ENCODE results near the gene C19orf12. TPM values are rescaled to one million over a fixed set of nuclear protein-coding genes. Genes with fewer than 3 reads are reported as not detected.

C19orf12 gene
- total RNA-seq, 3 donors from 2014 or later (not counting 1 experiment from before 2014, with no cell fraction given) = 33.1 to 52.6 (median 47.5) TPM

DNA sequence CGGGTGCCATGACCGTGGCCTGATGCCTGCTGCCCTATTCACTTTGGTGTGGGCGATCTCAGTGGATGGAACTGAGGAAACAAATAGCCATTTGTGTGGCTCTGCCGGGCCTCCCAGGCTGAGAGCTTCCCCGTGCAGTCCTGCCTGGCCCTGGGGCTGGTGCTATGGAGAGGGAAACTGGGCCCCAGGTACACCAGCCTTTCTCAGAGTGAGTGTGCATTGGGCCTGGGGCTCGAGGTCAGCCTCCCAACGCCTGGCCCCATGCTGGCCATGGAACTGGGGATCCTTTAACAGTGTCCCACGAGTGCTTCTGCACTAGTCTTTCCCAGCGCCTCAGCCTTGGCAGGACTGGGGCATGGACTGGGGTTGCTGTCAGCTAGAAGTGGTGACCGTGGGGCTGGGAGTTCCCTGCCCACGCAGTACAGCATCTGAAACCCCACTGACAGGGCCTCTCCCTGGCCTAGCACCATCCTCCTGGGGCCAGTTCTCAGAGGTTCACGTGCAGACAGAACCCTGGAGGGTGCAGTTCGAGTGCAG lies 39.3 kb downstream of the C19orf12 start:
- no peaks in the 10 kb centered on the region for H3K27me3 ChIP-seq (ENCODE audit: control insufficient read depth, insufficient read depth, low read length)
- ATAC-seq (no peak), DNase-seq (no peak)
- WGBS (ENCODE audit: insufficient coverage) = 68% methylated on average over 13 of the region's 13 CpGs
- H3K27ac ChIP-seq (ENCODE audit: low read length) = peak overlapping the region; percentile 96
- Mint-ChIP-seq H3K27ac (peak overlapping the region; percentile 90 to 98), H3K27me3 (ENCODE audit: low read depth in 2 of 2) (no peaks in the 10 kb centered on the region), H3K36me3 (no peaks in the 10 kb centered on the region), H3K4me1 (peaks cover 67 to 76% of the 10 kb centered on the region in 2 donors), H3K9me3 (no peaks in the 10 kb centered on the region), H3K4me3 (peak overlapping the region; percentile 79)
- TF ChIP-seq, protein P1, sequence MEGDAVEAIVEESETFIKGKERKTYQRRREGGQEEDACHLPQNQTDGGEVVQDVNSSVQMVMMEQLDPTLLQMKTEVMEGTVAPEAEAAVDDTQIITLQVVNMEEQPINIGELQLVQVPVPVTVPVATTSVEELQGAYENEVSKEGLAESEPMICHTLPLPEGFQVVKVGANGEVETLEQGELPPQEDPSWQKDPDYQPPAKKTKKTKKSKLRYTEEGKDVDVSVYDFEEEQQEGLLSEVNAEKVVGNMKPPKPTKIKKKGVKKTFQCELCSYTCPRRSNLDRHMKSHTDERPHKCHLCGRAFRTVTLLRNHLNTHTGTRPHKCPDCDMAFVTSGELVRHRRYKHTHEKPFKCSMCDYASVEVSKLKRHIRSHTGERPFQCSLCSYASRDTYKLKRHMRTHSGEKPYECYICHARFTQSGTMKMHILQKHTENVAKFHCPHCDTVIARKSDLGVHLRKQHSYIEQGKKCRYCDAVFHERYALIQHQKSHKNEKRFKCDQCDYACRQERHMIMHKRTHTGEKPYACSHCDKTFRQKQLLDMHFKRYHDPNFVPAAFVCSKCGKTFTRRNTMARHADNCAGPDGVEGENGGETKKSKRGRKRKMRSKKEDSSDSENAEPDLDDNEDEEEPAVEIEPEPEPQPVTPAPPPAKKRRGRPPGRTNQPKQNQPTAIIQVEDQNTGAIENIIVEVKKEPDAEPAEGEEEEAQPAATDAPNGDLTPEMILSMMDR (IDR thresholded peaks at IDR 0.05) = no peak
- peaks cover 46% of the 10 kb centered on the region for H3K36me3 ChIP-seq (ENCODE audit: control insufficient read depth, insufficient read depth, low read length)
- no peak overlapping the region for H3K4me3 ChIP-seq (ENCODE audit: low read length)
- no peaks in the 10 kb centered on the region for H3K9me3 ChIP-seq (ENCODE audit: control insufficient read depth, insufficient read depth, low read length)
- intact Hi-C loops (cut with micrococcal nuclease) = no loop called here
- peaks cover 100% of the 10 kb centered on the region for H3K4me1 ChIP-seq (ENCODE audit: control insufficient read depth, insufficient read depth, low read length)

DNA sequence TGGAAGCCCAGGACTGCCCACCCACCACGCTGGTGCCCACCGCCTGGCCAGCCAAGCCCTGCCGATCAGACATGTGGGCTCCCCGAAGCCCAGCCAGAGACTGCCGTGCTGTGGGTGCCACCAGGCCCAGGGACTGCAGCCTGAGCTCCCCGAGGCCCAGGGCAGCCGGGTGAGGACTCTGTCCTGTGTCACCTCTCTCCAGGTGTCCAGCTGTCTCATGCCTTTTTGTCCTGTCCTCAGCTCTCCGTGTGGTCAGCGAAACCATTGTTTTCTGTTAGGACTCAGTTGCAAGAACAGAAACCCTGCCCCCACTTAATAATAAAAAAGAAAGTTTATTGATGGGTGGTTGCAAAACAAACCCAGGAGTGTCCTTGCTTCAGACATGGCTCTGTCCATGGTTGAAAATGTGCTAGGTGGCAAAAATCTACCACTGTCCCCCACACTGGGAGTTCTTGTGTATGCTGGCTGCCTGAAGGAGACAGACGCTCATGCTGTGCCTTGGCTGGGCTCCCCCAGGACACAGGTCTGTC lies 39.9 kb downstream of the C19orf12 start:
- H3K27me3 Mint-ChIP-seq (ENCODE audit: low read depth in 2 of 2) = no peaks in the 10 kb centered on the region
- Histone ChIP-seq H3K27ac (ENCODE audit: low read length) (peak overlapping the region; percentile 96), H3K4me3 (ENCODE audit: low read length) (no peak overlapping the region), H3K27me3 (ENCODE audit: control insufficient read depth, insufficient read depth, low read length) (no peaks in the 10 kb centered on the region), H3K4me1 (ENCODE audit: control insufficient read depth, insufficient read depth, low read length) (peaks cover 100% of the 10 kb centered on the region), H3K9me3 (ENCODE audit: control insufficient read depth, insufficient read depth, low read length) (no peaks in the 10 kb centered on the region), H3K36me3 (ENCODE audit: control insufficient read depth, insufficient read depth, low read length) (peaks cover 46% of the 10 kb centered on the region)
- H3K4me1 Mint-ChIP-seq = peaks cover 66 to 74% of the 10 kb centered on the region in 2 donors
- 86% methylated on average over 10 of the region's 10 CpGs for WGBS (ENCODE audit: insufficient coverage)
- no peaks in the 10 kb centered on the region for H3K9me3 Mint-ChIP-seq
- peak overlapping the region; percentile 79 for H3K4me3 Mint-ChIP-seq
- intact Hi-C loops (cut with micrococcal nuclease) = no loop called here
- TF ChIP-seq, protein P1 (IDR thresholded peaks at IDR 0.05) = no peak
- ATAC-seq = no peak
- DNase-seq = no peak
- H3K27ac Mint-ChIP-seq = peak overlapping the region; percentile 90 to 98
- H3K36me3 Mint-ChIP-seq = no peaks in the 10 kb centered on the region

DNA sequence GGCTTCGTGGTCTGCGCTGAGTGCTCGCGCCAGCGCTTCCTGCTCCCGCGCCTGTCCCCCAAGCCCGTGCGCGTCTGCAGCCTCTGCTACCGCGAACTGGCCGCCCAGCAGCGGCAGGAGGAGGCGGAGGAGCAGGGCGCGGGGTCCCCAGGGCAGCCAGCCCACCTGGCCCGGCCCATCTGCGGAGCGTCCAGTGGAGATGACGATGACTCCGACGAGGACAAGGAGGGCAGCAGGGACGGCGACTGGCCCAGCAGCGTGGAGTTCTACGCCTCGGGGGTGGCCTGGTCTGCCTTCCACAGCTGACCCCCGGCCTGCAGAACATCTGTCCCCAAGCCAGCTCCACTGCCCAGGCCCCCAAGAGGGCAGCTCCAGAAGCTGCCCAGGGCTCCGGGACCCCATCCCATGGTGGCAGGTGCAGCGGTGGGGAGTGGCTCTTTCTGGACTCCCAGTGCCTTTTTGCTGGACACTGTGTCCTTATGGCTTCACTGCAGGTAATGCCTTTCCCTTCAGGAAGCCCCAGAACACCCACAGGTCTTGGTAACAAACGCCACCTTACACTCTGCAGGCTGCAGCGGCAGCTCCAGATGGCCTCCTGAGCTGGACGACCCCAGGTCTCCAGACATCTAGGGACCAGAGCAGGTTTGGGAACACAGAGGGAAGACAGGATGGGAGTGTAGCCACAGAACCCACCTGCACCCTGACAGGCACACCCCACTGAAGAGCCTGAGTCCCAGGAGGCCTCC lies 40.5 kb downstream of the C19orf12 start:
- Mint-ChIP-seq H3K4me1 (peaks cover 66 to 74% of the 10 kb centered on the region in 2 donors), H3K27ac (peak overlapping the region; percentile 94 to 98), H3K9me3 (no peaks in the 10 kb centered on the region), H3K36me3 (no peaks in the 10 kb centered on the region), H3K4me3 (peak overlapping the region; percentile 79), H3K27me3 (ENCODE audit: low read depth in 2 of 2) (no peaks in the 10 kb centered on the region)
- H3K4me3 ChIP-seq (ENCODE audit: low read length) = no peak overlapping the region
- DNase-seq (no peak), ATAC-seq (no peak)
- H3K4me1 ChIP-seq (ENCODE audit: control insufficient read depth, insufficient read depth, low read length) = peaks cover 100% of the 10 kb centered on the region
- intact Hi-C loops (cut with micrococcal nuclease) = no loop called here
- no peaks in the 10 kb centered on the region for H3K27me3 ChIP-seq (ENCODE audit: control insufficient read depth, insufficient read depth, low read length)
- H3K27ac ChIP-seq (ENCODE audit: low read length) = peak overlapping the region; percentile 96
- TF ChIP-seq, protein P1 (IDR thresholded peaks at IDR 0.05) = no peak
- WGBS (ENCODE audit: insufficient coverage) = 89% methylated on average over 34 of the region's 34 CpGs
- H3K36me3 ChIP-seq (ENCODE audit: control insufficient read depth, insufficient read depth, low read length) = peaks cover 46% of the 10 kb centered on the region
- H3K9me3 ChIP-seq (ENCODE audit: control insufficient read depth, insufficient read depth, low read length) = no peaks in the 10 kb centered on the region
